KMS-11 (cell line): ENCODE measurements around the gene CTXND1.

Source experiments
- H2AFZ ChIP-seq: fragments of 200-600 bp; sonication (generic); 2 replicates; pipeline ENCODE4 v1.6.1; 2016; ENCODE audit warnings: antibody characterized with exemption, mixed run types, low read depth
- H3K27ac ChIP-seq: fragments of 200-600 bp; sonication (generic); 2 replicates; pipeline ENCODE4 v1.6.1; 2016; ENCODE audit warnings: mild to moderate bottlenecking, mixed run types
- H3K27me3 ChIP-seq: fragments of 200-600 bp; sonication (generic); 2 replicates; pipeline ENCODE4 v1.6.1; 2017; ENCODE audit warnings: mild to moderate bottlenecking, low read depth, mixed run types, moderate library complexity; ENCODE audit not compliant: insufficient read depth
- H3K36me3 ChIP-seq: fragments of 200-600 bp; sonication (generic); 2 replicates; pipeline ENCODE4 v1.6.1; 2017; ENCODE audit warnings: mild to moderate bottlenecking, mixed run types; ENCODE audit not compliant: insufficient read depth
- H3K4me1 ChIP-seq: fragments of 200-600 bp; sonication (generic); 2 replicates; pipeline ENCODE4 v1.6.1; 2016; ENCODE audit warnings: mild to moderate bottlenecking, low read depth, mixed run types; ENCODE audit not compliant: poor library complexity, severe bottlenecking
- H3K4me2 ChIP-seq: fragments of 200-600 bp; sonication (generic); 2 replicates; pipeline ENCODE4 v1.7.0; 2016; ENCODE audit warnings: mild to moderate bottlenecking, mixed run types
- H3K4me3 ChIP-seq: fragments of 200-600 bp; sonication (generic); IDR thresholded peaks from 2 replicates; pipeline ENCODE4 v1.6.1; 2017; ENCODE audit warnings: low read depth, low read length, mixed read lengths; ENCODE audit not compliant: insufficient read depth
- H3K79me2 ChIP-seq: fragments of 200-600 bp; sonication (generic); 2 replicates; pipeline ENCODE4 v1.6.1; 2016; ENCODE audit warnings: low read depth, mixed run types; ENCODE audit not compliant: insufficient read depth
- H3K9ac ChIP-seq: fragments of 200-600 bp; sonication (generic); 2 replicates; pipeline ENCODE4 v1.6.1; 2016; ENCODE audit warnings: mild to moderate bottlenecking, mixed run types
- H4K20me1 ChIP-seq: fragments of 200-600 bp; sonication (generic); 2 replicates; pipeline ENCODE4 v1.6.1; 2016; ENCODE audit warnings: mild to moderate bottlenecking, mixed run types; ENCODE audit not compliant: insufficient read depth
- TF ChIP-seq, protein P1 (sequence below): fragments of 200-600 bp; sonication (generic); conservative IDR thresholded peaks from 2 replicates; pipeline ENCODE4 v1.6.1; 2017; ENCODE audit warnings: low read depth, mild to moderate bottlenecking, antibody characterized with exemption, low read length, moderate library complexity, mixed read lengths

The CTXND1 gene

GRCh38 chr15:80191198-80191597 is 60.8 kb downstream of the CTXND1 start:
- TF ChIP-seq, protein P1, sequence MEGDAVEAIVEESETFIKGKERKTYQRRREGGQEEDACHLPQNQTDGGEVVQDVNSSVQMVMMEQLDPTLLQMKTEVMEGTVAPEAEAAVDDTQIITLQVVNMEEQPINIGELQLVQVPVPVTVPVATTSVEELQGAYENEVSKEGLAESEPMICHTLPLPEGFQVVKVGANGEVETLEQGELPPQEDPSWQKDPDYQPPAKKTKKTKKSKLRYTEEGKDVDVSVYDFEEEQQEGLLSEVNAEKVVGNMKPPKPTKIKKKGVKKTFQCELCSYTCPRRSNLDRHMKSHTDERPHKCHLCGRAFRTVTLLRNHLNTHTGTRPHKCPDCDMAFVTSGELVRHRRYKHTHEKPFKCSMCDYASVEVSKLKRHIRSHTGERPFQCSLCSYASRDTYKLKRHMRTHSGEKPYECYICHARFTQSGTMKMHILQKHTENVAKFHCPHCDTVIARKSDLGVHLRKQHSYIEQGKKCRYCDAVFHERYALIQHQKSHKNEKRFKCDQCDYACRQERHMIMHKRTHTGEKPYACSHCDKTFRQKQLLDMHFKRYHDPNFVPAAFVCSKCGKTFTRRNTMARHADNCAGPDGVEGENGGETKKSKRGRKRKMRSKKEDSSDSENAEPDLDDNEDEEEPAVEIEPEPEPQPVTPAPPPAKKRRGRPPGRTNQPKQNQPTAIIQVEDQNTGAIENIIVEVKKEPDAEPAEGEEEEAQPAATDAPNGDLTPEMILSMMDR: no peak
- Histone ChIP-seq H3K4me3 (no peak overlapping the region), H3K4me2 (no peak overlapping the region), H3K36me3 (0 out of 2 replicates have a peak, but pooled peaks cover 3% of the 10 kb centered on the region), H3K27me3 (no peaks in the 10 kb centered on the region), H3K27ac (no peak overlapping the region), H3K79me2 (no peaks in the 10 kb centered on the region), H4K20me1 (no peaks in the 10 kb centered on the region), H3K9ac (no peak overlapping the region), H2AFZ (no peak overlapping the region), H3K4me1 (no peaks in the 10 kb centered on the region)

DNA sequence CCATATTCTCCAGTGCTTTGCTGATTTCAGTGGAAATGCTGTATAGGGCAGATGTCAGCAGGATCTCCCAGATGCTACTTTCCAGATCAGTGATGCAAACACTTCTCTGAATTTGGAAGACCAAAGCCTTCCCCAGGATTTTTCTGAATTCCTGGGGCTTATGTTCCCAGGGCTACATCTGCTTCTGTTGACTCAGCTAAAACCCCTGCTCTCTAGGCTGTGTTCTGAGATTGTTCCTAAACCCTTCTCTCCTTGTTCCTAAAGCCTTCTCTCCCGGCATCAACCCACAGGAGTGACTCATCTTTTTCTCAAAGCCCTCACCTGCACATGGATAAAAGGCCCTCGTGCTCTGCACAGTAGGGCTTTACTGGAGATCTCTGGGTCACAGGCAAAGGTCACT is 63.8 kb downstream of the CTXND1 start:
- no peak overlapping the region for H3K4me3 ChIP-seq
- H4K20me1 ChIP-seq: no peaks in the 10 kb centered on the region
- no peak overlapping the region for H3K4me2 ChIP-seq
- no peaks in the 10 kb centered on the region for H3K79me2 ChIP-seq
- no peak overlapping the region for H3K27ac ChIP-seq
- no peak overlapping the region for H2AFZ ChIP-seq
- no peaks in the 10 kb centered on the region for H3K4me1 ChIP-seq
- H3K27me3 ChIP-seq: no peaks in the 10 kb centered on the region
- TF ChIP-seq, protein P1: no peak
- no peak overlapping the region for H3K9ac ChIP-seq
- peaks cover 3% of the 10 kb centered on the region; the same call in 1 of the 2 replicates for H3K36me3 ChIP-seq

- Histone ChIP-seq H3K4me2 (no peak overlapping the region), H3K4me3 (no peak overlapping the region), H3K27ac (no peak overlapping the region), H3K4me1 (no peaks in the 10 kb centered on the region), H3K9ac (no peak overlapping the region), H3K79me2 (no peaks in the 10 kb centered on the region), H2AFZ (no peak overlapping the region), H3K36me3 (peaks cover 3% of the 10 kb centered on the region; the same call in 1 of the 2 replicates), H3K27me3 (no peaks in the 10 kb centered on the region), H4K20me1 (no peaks in the 10 kb centered on the region)
- TF ChIP-seq, protein P1: no peak
Observed at GRCh38 chr15:80186597-80186996, 65.4 kb downstream of the CTXND1 start.

DNA sequence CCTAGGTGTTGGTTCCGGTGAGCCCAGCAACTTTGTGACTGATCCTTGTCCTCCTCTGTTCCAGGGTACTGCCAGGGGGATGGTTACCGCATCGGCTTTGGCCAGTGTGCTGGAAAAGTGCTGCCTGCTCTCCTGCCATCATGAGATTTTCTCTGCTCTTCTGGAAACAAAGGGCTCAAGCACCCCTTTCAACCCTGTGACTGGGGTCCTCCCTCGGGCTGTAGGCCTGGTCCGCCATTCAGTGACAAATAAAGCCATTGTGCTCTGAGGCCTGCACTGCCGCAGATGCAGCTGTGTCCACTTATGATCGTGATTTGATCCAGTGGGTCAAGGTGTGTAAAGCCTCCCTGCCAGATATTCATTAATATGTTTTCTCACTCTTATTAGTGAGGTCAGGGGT is 65.9 kb downstream of the CTXND1 start:
- Histone ChIP-seq H3K36me3 (peaks cover 3% of the 10 kb centered on the region; the same call in 1 of the 2 replicates), H3K27ac (no peak overlapping the region), H3K4me3 (no peak overlapping the region), H3K4me2 (no peak overlapping the region), H3K4me1 (no peaks in the 10 kb centered on the region), H2AFZ (no peak overlapping the region), H3K9ac (no peak overlapping the region), H3K79me2 (no peaks in the 10 kb centered on the region), H4K20me1 (no peaks in the 10 kb centered on the region), H3K27me3 (no peaks in the 10 kb centered on the region)
- TF ChIP-seq, protein P1: no peak
